OCI-LY7 (cell line): ENCODE data around the gene ARHGAP33. TPM values are rescaled to one million over a fixed set of nuclear protein-coding genes. Genes with fewer than 3 reads are reported as not detected.

Experiments used
- BruUV-seq: library from RNA; stranded (reverse); fragments of 400-500 nt; replicated peaks from 2 replicates; lab custom pipeline; 2021; lab: Mats Ljungman, UMichigan
- CTCF ChIA-PET: fragments of 300-600 bp; sonication (Branson Sonifier 250); formaldehyde crosslinking; loops from one replicate; lab custom pipeline; 2022; ENCODE audit warnings: antibody characterized with exemption; ENCODE audit not compliant: unreplicated experiment; lab: Charles Lee
- POLR2A ChIA-PET: fragments of 300-600 bp; sonication (Branson Sonifier 250); formaldehyde crosslinking; loops from one replicate; lab custom pipeline; 2022; ENCODE audit warnings: antibody characterized with exemption; lab: Charles Lee
- DNase-seq: peaks from one replicate; pipeline ENCODE4 v3.0.0-alpha.2; 2015; ENCODE audit warnings: low spot score
- H2AFZ ChIP-seq: fragments of 200-600 bp; sonication (generic), shearing (Covaris generic); 2 replicates; pipeline ENCODE4 v1.6.1; 2014; ENCODE audit warnings: mild to moderate bottlenecking, antibody characterized with exemption, low read length, moderate library complexity
- H3K27ac ChIP-seq: fragments of 200-600 bp; sonication (generic); 2 replicates; pipeline ENCODE4 v1.5.1; 2014; ENCODE audit warnings: mixed run types, low read depth, mild to moderate bottlenecking, moderate library complexity, low read length, inconsistent platforms; ENCODE audit not compliant: poor library complexity, severe bottlenecking
- H3K36me3 ChIP-seq: fragments of 200-600 bp; sonication (generic); 2 replicates; pipeline ENCODE4 v1.6.1; 2014; ENCODE audit warnings: mild to moderate bottlenecking, antibody characterized with exemption, low read length, moderate library complexity, mixed read lengths; ENCODE audit not compliant: insufficient read depth
- H3K4me1 ChIP-seq: fragments of 200-600 bp; sonication (generic); 2 replicates; pipeline ENCODE4 v1.5.1; 2014; ENCODE audit warnings: mild to moderate bottlenecking, low read length; ENCODE audit not compliant: insufficient read depth, poor library complexity, severe bottlenecking
- H3K4me2 ChIP-seq: fragments of 200-600 bp; sonication (generic); 2 replicates; pipeline ENCODE4 v1.6.1; 2014; ENCODE audit warnings: mild to moderate bottlenecking, low read length
- H3K4me3 ChIP-seq: fragments of 200-600 bp; sonication (generic); 2 replicates; pipeline ENCODE4 v1.5.1; 2014; ENCODE audit warnings: mild to moderate bottlenecking, low read depth, low read length; ENCODE audit not compliant: poor library complexity, severe bottlenecking
- H3K79me2 ChIP-seq: fragments of 200-600 bp; sonication (generic); 2 replicates; pipeline ENCODE4 v1.6.1; 2016; ENCODE audit warnings: low read depth, mild to moderate bottlenecking, low read length, moderate library complexity, mixed read lengths; ENCODE audit not compliant: insufficient read depth
- H3K9me2 ChIP-seq: fragments of 200-600 bp; sonication (generic); 2 replicates; pipeline ENCODE4 v1.6.1; 2016; ENCODE audit warnings: mild to moderate bottlenecking, low read length, mixed read lengths; ENCODE audit not compliant: insufficient read depth
- H3K9me3 ChIP-seq: fragments of 200-600 bp; sonication (generic); 2 replicates; pipeline ENCODE4 v1.6.1; 2014; ENCODE audit warnings: mild to moderate bottlenecking, mixed run types, low read length, mixed read lengths
- H4K20me1 ChIP-seq: fragments of 200-600 bp; sonication (generic); 2 replicates; pipeline ENCODE4 v1.6.1; 2014; ENCODE audit warnings: mild to moderate bottlenecking, antibody characterized with exemption, low read length, moderate library complexity, mixed read lengths; ENCODE audit not compliant: insufficient read depth
- EZH2phosphoT487 ChIP-seq: fragments of 200-600 bp; sonication (generic); IDR thresholded peaks from 2 replicates; pipeline ENCODE4 v1.6.1; 2018; ENCODE audit warnings: low read depth, borderline replicate concordance, mild to moderate bottlenecking, mixed run types, antibody characterized with exemption, low read length, moderate library complexity, mixed read lengths
- intact Hi-C: fragments of 100-400 bp; cut with micrococcal nuclease; formaldehyde crosslinking; loops from one replicate; pipeline ENCODE4 v1.10.0; 2022; ENCODE audit not compliant: unreplicated experiment
- total RNA-seq, 2 experiments: library from RNA; depleted of rRNA in 1 of 2; stranded (reverse); fragments of >200 nt in 1 of 2; shearing (Covaris generic) in 1 of 2; gene quantifications; 2 replicates each; pipeline ENCODE4 v1.2.3, GENCODE V29; 2014 to 2022
- TF ChIP-seq, protein P1 (sequence below): fragments of 200-600 bp; sonication (generic); conservative IDR thresholded peaks from 2 replicates; pipeline ENCODE4 v1.5.1; 2014; ENCODE audit warnings: mild to moderate bottlenecking, antibody characterized with exemption, low read length, moderate library complexity, mixed read lengths

ARHGAP33 gene
- total RNA-seq, 2 experiments from 2014 or later = 15.1 to 94.6 TPM

DNA sequence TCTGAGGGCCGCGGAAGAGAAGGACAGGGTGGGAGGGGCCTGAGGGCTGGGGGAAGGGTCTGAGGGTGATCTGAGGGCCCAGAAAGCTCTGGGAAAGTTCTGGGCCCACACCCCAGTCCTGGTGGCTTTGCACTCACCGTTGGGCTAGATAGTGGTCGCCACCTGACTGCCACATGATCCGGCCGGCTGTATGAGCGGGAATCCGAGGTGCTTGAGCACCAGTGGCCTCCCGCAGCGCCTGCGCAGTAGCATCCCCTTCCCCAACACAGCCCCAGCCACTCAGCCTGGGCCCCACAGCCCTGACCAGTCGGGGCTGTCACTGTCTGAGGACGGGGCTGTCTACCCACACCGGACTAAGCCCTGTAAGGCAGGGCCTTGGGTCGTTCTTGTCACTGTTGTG is 22.3 kb downstream of the ARHGAP33 start:
- CTCF ChIA-PET = no interaction called here
- POLR2A ChIA-PET = interaction anchor here (0.7 kb wide), 2 partner anchors 8 to 266 kb away, joined by 3 to 4 read pairs; no protein-coding TSS in a partner anchor
- Histone ChIP-seq H3K9me3 (no peaks in the 10 kb centered on the region), H3K4me2 (no peak overlapping the region), H4K20me1 (no peaks in the 10 kb centered on the region), H3K27ac (no peak overlapping the region), H3K4me3 (no peak overlapping the region), H3K36me3 (no peaks in the 10 kb centered on the region), H3K79me2 (no peaks in the 10 kb centered on the region), H2AFZ (no peak overlapping the region), H3K4me1 (no peaks in the 10 kb centered on the region), H3K9me2 (no peaks in the 10 kb centered on the region)
- BruUV-seq = no TSS peak
- TF ChIP-seq, protein P1, sequence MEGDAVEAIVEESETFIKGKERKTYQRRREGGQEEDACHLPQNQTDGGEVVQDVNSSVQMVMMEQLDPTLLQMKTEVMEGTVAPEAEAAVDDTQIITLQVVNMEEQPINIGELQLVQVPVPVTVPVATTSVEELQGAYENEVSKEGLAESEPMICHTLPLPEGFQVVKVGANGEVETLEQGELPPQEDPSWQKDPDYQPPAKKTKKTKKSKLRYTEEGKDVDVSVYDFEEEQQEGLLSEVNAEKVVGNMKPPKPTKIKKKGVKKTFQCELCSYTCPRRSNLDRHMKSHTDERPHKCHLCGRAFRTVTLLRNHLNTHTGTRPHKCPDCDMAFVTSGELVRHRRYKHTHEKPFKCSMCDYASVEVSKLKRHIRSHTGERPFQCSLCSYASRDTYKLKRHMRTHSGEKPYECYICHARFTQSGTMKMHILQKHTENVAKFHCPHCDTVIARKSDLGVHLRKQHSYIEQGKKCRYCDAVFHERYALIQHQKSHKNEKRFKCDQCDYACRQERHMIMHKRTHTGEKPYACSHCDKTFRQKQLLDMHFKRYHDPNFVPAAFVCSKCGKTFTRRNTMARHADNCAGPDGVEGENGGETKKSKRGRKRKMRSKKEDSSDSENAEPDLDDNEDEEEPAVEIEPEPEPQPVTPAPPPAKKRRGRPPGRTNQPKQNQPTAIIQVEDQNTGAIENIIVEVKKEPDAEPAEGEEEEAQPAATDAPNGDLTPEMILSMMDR = no peak
- TF ChIP-seq EZH2phosphoT487 = no peak
- no peak for DNase-seq
- intact Hi-C loops = no loop called here

DNA sequence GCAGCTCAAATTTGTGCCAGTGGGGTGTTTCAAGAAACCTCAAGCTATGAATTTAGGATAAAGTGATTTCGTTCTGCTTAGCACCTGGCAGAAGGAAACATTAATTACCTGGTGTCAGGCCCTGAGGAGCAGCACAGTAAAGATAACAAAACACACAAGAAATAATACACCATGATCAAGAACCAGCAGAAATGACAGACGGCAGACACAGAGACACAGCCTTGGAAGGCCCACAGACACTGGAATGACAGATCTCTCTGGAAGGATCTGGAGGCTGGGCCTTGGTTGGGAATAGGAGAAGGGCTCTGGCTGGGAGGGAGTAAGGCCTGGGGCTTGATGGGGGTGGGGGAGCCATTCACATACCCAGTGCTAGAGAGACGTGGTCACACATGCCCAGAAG is 26.5 kb downstream of the ARHGAP33 start:
- no peak for TF ChIP-seq EZH2phosphoT487
- TF ChIP-seq, protein P1 = no peak
- ChIA-PET CTCF (interaction anchor here (0.6 kb wide), 1 partner anchor 17 kb away, joined by 3 read pairs; no protein-coding TSS in a partner anchor), POLR2A (no interaction called here)
- H3K9me3 ChIP-seq = no peaks in the 10 kb centered on the region
- no peaks in the 10 kb centered on the region for H4K20me1 ChIP-seq
- no peak overlapping the region for H3K4me3 ChIP-seq
- H3K4me1 ChIP-seq = no peaks in the 10 kb centered on the region
- H3K4me2 ChIP-seq = no peak overlapping the region
- no peak overlapping the region for H3K27ac ChIP-seq
- no peak for DNase-seq
- H3K79me2 ChIP-seq = no peaks in the 10 kb centered on the region
- BruUV-seq = no TSS peak
- no peaks in the 10 kb centered on the region for H3K36me3 ChIP-seq
- no peak overlapping the region for H2AFZ ChIP-seq
- intact Hi-C loops = no loop called here
- no peaks in the 10 kb centered on the region for H3K9me2 ChIP-seq

DNA sequence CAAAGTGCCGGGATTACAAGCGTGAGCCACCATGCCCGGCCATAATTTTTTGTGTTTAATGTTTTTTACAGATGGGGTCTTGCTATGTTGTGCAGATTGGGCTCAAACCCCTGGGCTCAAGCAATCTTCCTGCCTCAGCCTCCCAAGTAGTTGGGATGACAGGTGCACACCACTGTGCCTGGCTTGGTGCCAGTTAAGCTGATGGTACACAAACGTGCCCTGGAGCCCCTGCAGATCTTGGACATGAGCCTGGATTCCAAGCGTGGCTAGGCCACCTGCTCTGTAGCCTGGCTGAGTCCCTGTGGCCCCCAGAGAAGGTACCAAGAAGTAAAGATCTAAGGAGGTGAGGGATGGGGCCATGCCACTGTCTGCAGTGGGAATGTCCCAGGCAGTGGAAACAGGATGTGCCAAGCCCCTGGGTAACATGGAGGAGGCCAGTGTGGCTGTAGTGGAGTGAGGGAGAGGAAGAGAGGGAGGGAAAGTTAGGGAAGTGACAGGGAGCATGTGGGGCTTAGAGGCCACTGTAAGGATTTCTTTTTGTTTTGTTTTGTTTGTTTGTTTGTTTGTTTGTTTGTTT is 30.2 kb downstream of the ARHGAP33 start:
- POLR2A ChIA-PET = no interaction called here
- BruUV-seq = no TSS peak
- no peaks in the 10 kb centered on the region for H4K20me1 ChIP-seq
- H3K4me3 ChIP-seq = no peak overlapping the region
- TF ChIP-seq, protein P1 = no peak
- no peak for TF ChIP-seq EZH2phosphoT487
- H3K4me1 ChIP-seq = no peaks in the 10 kb centered on the region
- no peak overlapping the region for H3K27ac ChIP-seq
- no peaks in the 10 kb centered on the region for H3K9me2 ChIP-seq
- H3K4me2 ChIP-seq = no peak overlapping the region
- no peak overlapping the region for H2AFZ ChIP-seq
- H3K79me2 ChIP-seq = no peaks in the 10 kb centered on the region
- intact Hi-C loops = no loop called here
- CTCF ChIA-PET = interaction anchor here (0.5 kb wide), 1 partner anchor 208 kb away, joined by 6 read pairs; no protein-coding TSS in a partner anchor
- H3K9me3 ChIP-seq = no peaks in the 10 kb centered on the region
- DNase-seq = no peak
- no peaks in the 10 kb centered on the region for H3K36me3 ChIP-seq
